Cardiac muscle cell (in vitro differentiated cells and primary cell): Measurements from ENCODE around the gene PCSK2. TPM values are rescaled to one million over a fixed set of nuclear protein-coding genes. Genes with fewer than 3 reads are reported as not detected.

ENCODE experiments used
- DNase-seq, 2 donors: peaks; one replicate each; pipeline versions ENCODE4 v3.0.0 to v3.0.0-alpha.2; 2010 to 2017; ENCODE audit warnings: low read depth in 1 of 2, low spot score in 1 of 2
- H3K27ac ChIP-seq: fragments of 200-600 bp; sonication (generic); 2 replicates; pipeline ENCODE4 v1.5.1; 2016
- H3K27me3 ChIP-seq: fragments of 200-600 bp; sonication (generic); 2 replicates; pipeline ENCODE4 v1.6.0; 2016; ENCODE audit warnings: control low read depth
- H3K36me3 ChIP-seq: fragments of 200-600 bp; sonication (generic); 2 replicates; pipeline ENCODE4 v1.5.1; 2016; ENCODE audit warnings: control low read depth
- H3K4me1 ChIP-seq: fragments of 200-600 bp; sonication (generic); 2 replicates; pipeline ENCODE4 v1.8.1; 2017; ENCODE audit warnings: low read depth, mild to moderate bottlenecking, mixed run types
- H3K4me3 ChIP-seq: fragments of 200-600 bp; sonication (generic); 2 replicates; pipeline ENCODE4 v1.5.1; 2016; ENCODE audit warnings: mild to moderate bottlenecking
- H3K9me3 ChIP-seq: fragments of 200-600 bp; sonication (generic); 2 replicates; pipeline ENCODE4 v1.5.1; 2017; ENCODE audit warnings: low read depth, mild to moderate bottlenecking, control low read depth
- CTCF ChIP-seq: IDR thresholded peaks from 2 replicates; pipeline ENCODE4 v1.5.1; 2012; ENCODE audit warnings: low read depth, mild to moderate bottlenecking, low read length
- polyA plus RNA-seq: library from polyadenylated mRNA; unstranded; fragments of >200 nt; fragmentation: Nextera tagmentation; extraction: Ambion mirVana; gene quantifications from 2 replicates; pipeline ENCODE4 v1.2.1, GENCODE V29; 2016
- total RNA-seq: library from RNA; depleted of rRNA; stranded (reverse); fragments of >200 nt; gene quantifications from 2 replicates; pipeline ENCODE4 v1.2.3, GENCODE V29; 2016

PCSK2 gene
- total and polyA plus RNA-seq, 2 experiments from 2014 or later, result 0.12 to 0.66 TPM

GRCh38 chr20:17418737-17419136, 191.9 kb downstream of the PCSK2 start:
- TF ChIP-seq CTCF, result no peak
- no peak overlapping the region for H3K4me3 ChIP-seq
- H3K27ac ChIP-seq, result no peak overlapping the region
- no peaks in the 10 kb centered on the region for H3K4me1 ChIP-seq
- H3K9me3 ChIP-seq, result no peaks in the 10 kb centered on the region
- no peak for DNase-seq
- no peaks in the 10 kb centered on the region for H3K36me3 ChIP-seq
- H3K27me3 ChIP-seq, result no peaks in the 10 kb centered on the region

- Histone ChIP-seq H3K27ac (no peak overlapping the region), H3K36me3 (no peaks in the 10 kb centered on the region), H3K4me1 (no peaks in the 10 kb centered on the region), H3K27me3 (no peaks in the 10 kb centered on the region), H3K9me3 (no peaks in the 10 kb centered on the region), H3K4me3 (no peak overlapping the region)
- TF ChIP-seq CTCF, result no peak
- no peak for DNase-seq
Observed at GRCh38 chr20:17419479-17420041, 192.7 kb downstream of the PCSK2 start.

GRCh38 chr20:17421493-17421892, 194.7 kb downstream of the PCSK2 start:
- H3K27me3 ChIP-seq, result no peaks in the 10 kb centered on the region
- no peak overlapping the region for H3K4me3 ChIP-seq
- no peak for TF ChIP-seq CTCF
- H3K27ac ChIP-seq, result no peak overlapping the region
- H3K4me1 ChIP-seq, result no peaks in the 10 kb centered on the region
- DNase-seq, result no peak
- no peaks in the 10 kb centered on the region for H3K36me3 ChIP-seq
- H3K9me3 ChIP-seq, result no peaks in the 10 kb centered on the region

- Histone ChIP-seq H3K4me1 (no peaks in the 10 kb centered on the region), H3K27me3 (no peaks in the 10 kb centered on the region), H3K27ac (no peak overlapping the region), H3K9me3 (no peaks in the 10 kb centered on the region), H3K4me3 (no peak overlapping the region), H3K36me3 (no peaks in the 10 kb centered on the region)
- no peak for DNase-seq
- no peak for TF ChIP-seq CTCF
Observed at GRCh38 chr20:17423782-17424181, 196.9 kb downstream of the PCSK2 start.

GRCh38 chr20:17427638-17428037, 200.8 kb downstream of the PCSK2 start:
- no peaks in the 10 kb centered on the region for H3K27me3 ChIP-seq
- H3K4me1 ChIP-seq, result no peaks in the 10 kb centered on the region
- H3K4me3 ChIP-seq, result no peak overlapping the region
- H3K9me3 ChIP-seq, result no peaks in the 10 kb centered on the region
- no peak for DNase-seq
- TF ChIP-seq CTCF, result no peak
- no peaks in the 10 kb centered on the region for H3K36me3 ChIP-seq
- no peak overlapping the region for H3K27ac ChIP-seq
